ENCODE results near the gene NPIPB8.
"Not testable (repeated sequence)": the region's sequence is repeated elsewhere in the genome, so short reads cannot be mapped to it uniquely, and the experiment has no call there.

Gene NPIPB8

DNA sequence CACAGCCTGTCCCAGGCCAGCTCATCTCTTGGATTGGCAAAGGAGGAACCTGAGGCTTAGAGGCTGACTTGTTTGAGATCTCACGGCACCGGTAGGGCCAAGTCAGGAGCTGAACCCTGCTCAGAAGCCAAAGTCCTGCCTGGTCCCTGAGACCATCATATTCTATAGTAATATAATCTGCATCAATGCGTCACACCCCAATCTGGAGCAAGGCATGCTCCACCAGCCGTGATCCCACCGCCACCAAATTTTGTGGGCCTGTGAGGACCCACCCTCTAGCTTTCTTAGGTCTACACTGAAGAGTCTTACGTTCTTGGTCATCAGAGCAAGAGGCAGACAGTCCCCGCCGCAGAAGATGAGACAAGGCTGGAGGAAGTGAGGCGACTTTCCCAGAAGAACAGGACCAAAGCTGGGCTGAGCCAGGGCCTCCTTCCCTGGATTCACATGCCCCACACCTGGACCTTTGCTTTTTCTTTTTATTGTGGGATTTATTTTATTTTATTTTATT is 30.7 kb upstream of the NPIPB8 start:
- no peak for DNase-seq (ENCODE audit: low read depth, low spot score)

DNA sequence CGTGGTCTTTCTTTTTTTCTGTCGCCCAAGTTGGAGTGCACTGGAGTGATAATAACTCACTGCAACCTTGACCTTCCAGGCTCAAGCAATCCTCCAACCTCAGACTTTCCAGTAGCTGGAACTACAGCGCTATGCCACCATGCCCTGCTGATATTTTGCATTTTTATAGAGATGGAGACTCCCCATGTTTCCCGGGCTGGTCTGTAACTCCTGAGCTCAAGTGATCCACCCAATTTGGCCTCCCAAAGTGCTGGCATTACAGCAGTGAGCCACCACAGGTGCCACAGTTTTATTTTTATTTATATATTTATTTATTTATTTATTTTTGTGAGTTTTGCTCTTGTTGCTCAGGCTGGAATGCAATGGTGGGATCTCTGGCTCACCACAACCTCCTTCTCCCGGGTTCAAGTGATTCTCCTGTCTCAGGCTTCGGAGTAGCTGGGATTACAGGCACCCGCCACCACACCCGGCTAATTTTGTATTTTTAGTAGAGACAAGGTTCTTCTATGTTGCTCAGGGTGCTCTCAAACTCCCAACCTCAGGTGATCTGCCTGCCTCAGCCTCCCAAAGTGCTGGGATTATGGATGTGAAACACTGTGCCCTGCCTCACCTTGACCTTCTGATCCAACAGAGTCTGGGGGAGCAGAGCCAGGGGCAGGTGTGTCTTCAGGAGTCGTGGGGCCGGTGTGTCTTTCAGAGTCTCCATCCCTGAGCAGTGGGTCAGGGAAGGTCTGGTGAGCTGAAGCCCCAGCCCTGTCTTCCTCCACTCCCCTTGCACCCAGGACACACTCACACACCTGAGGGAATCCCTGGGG is 30.0 kb upstream of the NPIPB8 start:
- DNase-seq (ENCODE audit: low read depth, low spot score) = not testable (repeated sequence)

DNA sequence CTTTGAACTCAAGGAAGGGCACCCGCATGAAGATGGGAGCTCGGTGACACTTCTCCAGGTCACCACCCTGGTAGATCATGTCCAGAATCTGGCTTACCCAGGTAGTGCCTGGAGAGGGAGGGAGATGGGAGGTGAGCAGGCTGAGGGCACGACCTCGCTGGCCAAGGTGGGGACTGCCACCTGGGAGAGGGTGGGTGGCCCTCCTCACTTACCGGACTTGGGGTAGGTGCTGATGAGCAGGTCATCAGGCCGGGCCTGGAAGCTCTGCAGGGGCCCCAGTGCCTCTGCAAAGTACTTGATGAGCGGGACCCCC is 29.4 kb upstream of the NPIPB8 start:
- not testable (repeated sequence) for DNase-seq (ENCODE audit: low read depth, low spot score)

DNA sequence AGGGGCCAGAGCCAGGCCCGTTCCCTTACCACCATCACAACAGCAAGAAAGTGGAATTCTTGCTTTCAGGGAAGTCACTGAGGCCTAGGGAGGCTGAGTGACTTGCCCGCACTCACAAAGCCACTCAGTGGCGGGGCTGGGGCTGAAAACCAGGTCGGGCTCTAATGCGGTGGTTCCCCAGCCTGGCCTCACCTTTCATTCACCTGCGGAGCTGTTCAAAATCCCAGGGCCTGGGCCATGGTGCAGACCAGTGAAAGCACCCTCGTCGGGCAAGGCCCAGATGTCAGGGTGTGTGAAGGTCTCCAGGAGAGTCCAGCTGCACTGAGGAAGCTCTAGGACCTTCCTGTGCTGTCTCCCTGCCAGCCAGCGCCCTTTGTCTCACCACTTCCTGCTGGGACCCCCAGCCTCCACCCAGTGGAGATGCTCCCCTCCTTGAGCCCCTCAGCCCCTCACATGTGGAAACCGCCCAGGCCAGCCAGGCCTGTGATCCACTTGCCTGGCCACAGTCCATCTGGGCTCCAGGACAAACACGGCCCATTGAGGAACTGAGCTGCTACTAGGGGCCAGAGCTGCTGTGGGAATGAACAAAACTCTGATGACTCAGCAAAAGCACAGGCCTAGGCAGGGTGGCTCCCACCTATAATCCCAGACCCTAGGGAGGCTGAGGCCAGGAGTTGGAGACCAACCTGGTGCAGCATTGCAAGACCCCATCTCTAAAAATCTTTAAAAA is 28.8 kb upstream of the NPIPB8 start:
- not testable (repeated sequence) for DNase-seq (ENCODE audit: low read depth, low spot score)

DNA sequence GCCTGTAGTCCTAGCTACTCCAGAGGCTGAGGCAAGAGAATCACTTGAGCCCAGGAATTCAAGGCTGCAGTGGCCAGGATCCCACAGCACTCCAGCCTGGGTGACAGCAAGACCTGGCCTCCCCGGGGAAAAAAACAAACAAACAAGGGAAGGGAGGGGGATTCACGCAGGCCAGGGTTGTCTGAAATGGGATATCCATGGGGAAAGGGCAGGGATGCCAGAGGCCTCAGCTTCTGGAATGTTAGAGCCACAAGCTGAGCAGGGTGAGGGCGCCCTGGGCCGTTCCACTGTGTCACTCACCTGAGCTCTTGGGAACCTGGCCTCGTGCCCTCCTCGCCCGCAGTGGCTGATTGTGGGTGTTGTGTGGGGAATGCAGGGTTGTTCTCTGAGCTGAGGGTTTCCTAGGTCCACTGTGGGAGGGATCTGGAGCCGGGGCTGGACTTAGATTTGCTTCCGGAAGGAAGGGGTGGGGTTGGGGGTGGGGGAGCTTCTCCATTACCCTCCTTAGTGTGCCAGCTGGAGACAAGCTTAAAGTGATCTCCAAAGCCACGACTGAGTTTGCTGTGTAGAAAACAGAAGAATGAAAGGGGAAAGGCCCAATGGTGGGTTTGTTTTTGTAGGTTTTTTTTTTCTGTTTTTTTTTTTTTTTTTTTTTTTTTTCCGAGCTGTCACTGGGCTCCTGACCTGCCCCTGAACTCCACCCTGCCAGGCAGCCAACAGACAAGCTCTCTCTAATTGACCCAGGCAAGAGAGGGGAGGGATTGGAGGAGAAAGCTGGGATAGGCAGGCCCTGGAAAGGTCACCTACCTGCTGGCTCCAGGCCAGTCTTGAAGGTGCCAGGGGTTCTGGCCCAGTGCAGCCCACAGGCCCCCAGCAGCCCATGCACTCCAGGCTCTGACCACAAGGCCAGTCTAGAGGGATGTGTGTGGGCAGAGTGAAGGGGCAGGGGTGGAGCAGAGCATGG is 28.0 kb upstream of the NPIPB8 start, which contains the start of gene SULT1A1:
Gene SULT1A1, minus strand, starts transcription at position 414 of the 964 bp plus-strand sequence. CDS start 1,189 bp downstream, outside the sequence.
- peak; percentile 62 for DNase-seq (ENCODE audit: low read depth, low spot score)

DNA sequence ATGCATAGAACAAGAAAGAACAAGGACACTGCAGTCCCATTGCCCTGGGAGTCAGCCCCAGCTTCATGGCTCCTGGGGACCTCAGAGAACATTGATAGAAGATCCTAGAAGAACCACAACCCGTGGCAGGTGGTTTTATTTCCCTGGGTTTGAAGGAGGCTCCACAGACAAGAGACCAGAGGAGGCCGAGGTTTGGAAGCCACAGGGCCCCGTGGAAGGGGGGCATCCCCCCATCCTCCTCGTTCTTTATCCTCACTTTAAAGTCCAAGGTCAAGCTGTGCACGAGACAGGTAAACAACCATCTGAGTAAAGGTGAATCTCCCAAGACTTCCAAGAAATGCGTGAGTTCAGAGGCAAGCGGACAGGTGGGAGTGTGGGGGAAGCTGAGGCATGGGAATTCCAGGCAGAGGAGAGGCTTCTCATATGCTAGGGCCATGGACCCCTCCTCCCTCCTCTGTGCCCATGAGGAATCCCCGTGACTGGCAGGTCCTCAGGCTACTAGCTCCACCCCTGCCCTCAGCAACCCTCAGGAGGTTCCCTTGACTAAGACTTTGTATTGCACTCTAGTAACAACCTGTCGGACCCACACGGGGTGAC is 27.2 kb upstream of the NPIPB8 start:
- DNase-seq (ENCODE audit: low read depth, low spot score) = no peak

DNA sequence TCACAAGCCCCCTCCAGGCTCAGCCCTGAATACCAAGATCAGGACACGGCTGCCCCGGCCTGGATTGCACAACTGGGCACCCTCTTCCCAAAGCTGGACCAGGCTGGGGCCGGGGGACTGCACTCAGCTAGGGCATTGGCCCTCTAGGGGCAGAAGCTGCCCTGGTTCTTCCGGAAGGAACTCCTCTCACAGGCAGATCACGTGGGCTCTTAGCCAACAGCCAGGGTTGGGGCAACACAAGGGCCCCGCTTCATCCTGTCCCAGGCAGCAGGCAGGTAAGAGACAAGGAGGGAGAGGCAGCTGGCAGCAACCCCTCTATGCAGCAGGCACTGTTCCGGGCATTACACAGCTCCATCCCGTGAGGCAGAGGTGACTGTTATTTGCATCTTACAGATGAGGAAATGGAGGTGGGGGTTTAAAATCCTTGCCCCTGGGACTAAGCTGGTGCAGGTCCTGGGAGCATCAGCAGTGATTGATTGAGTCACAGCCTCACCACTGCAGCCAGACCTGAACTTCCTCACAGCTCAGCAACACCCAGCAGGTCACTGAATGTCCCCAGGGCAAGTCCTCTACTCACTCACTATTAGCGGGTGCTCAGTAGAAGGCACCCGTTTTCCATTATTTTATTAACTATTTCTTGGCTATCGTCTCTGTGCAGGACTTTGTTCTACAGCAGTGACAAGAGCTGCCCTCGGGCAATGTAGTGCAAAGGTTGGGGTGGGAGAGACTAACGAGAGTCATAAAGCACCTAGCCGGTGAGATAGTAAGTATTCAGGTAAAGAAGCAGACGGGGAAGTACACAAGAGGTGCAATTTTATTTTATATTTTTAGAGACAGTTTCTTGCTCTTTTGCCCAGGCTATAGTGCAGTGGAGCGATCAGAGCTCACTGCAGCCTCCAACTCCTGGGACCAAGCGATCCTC is 25.2 kb upstream of the NPIPB8 start:
- DNase-seq (ENCODE audit: low read depth, low spot score) = not testable (repeated sequence)

DNA sequence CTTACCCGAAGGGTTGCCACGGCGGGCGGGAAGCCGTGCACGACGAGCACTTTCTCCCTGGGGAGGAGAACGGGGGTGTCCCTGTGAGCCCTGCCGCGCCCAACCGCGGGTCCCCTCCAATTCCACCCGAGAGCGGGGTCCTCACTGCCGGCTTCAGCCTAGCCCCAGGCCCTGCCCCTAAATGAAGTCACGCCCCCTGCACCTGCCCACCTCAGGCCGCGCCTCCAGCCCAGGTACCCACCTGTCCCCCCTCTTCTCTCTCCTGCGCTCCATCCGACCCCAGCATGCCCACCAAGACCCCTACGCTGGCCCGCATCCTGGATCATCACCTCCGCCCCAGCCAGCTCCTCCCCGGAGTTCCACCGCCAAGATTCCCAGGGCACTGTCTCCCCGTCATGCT is 24.0 kb upstream of the NPIPB8 start:
- not testable (repeated sequence) for DNase-seq (ENCODE audit: low read depth, low spot score)

DNA sequence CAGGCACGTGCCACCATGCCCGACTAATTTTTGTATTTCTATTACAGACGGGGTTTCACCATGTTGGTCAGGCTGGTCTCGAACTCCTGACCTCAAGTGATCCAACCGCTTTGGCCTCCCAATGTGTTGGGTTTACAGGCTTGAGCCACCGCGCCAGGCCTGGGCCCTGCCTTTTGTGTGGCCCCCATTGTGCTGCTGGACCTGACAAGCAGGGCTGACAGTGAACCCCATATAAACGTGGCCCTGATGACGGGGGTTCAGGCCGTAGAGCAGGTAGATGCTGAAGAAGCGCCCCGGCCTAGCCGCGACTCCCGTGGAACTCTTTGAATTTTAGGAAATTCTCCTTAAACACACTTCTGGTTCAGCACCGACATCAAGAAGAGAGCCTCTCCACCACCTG is 23.3 kb upstream of the NPIPB8 start:
- DNase-seq (ENCODE audit: low read depth, low spot score) = not testable (repeated sequence)

DNA sequence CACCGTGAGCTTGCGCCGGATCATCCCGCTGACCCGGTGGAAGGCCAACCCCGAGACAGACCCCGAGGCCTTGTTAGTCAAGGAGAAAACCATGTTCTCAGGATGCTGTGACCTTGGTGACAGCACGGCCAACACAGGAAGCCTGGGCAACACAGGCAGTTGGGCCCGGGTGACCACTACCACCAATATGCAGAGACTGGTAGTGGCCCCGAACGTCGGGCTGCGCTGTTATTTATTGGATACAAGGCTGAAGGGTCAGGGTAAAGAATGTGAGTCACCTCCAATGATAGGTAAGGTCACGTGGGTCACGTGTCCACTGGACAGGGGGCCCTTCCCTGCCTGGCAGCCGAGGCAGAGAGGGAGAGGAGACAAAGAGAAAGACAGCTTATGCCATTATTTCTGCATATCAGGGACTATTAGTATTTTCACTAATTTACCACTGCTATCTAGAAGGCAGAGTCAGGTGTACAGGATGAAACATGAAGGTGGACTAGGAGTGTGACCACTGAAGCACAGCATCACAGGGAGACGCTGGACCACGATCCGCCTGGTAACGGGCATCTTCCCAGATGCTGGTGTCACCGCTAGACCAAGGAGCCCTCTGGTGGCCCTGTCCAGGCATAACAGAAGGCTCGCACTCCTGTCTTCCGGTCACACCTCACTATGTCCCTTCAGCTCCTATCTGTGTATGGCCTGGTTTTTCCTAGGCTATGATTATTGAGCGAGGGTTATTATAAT is 22.2 kb upstream of the NPIPB8 start:
- DNase-seq (ENCODE audit: low read depth, low spot score) = peak; percentile 71

DNA sequence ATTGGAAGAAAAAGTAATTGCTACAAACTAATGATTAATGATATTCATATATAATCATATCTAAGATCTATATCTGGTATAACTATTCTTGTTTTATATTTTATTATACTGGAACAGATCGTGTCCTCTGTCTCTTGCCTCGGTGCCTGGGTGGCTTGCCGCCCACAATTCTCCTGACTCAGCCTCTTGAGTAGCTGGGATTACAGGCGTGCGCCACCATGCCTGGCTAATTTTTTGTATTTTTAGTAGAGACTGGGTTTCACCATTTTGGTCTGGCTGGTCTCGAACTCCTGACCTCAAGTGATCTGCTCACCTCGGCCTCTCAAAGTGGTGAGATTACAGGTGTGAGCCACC is 21.7 kb upstream of the NPIPB8 start:
- not testable (repeated sequence) for DNase-seq (ENCODE audit: low read depth, low spot score)

DNA sequence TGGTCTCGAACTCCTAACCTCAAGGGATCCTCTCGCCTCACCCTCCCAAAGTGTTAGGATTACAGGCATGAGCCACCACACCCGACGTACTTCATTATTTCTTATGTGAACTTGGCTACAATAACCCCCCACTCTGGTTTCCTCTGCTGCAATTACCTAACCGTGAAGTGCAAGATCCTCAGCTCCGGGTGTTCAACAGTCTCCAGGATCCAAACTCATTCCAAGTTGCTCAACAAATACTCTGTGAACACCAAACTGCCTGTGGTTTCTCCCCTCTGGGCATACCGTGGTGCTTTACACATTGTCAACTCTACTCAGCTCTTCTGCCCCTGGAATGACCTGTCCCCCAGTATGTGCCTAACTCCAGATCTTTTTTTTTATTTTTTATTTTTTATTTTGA is 21.2 kb upstream of the NPIPB8 start:
- DNase-seq (ENCODE audit: low read depth, low spot score) = no peak

DNA sequence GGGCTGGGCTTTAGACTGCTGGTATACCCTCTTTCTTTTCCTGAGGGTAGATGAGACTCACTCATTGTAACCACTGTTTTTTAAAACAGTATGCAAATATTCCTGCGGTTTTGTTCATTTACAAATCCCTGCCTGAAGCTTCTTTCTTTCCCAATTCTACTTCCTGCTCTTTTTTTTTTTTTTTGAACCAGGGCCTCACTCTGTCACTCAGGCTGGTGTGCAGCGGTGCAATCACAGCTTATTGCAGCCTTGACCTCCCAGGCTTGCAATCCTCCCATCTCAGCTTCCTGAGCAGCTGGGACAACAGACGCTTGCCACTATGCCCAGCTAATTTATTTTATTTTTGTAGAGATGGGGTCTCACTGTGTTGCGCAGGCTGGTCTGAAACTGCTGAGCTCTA is 20.0 kb upstream of the NPIPB8 start:
- DNase-seq (ENCODE audit: low read depth, low spot score) = peak; percentile 44

DNA sequence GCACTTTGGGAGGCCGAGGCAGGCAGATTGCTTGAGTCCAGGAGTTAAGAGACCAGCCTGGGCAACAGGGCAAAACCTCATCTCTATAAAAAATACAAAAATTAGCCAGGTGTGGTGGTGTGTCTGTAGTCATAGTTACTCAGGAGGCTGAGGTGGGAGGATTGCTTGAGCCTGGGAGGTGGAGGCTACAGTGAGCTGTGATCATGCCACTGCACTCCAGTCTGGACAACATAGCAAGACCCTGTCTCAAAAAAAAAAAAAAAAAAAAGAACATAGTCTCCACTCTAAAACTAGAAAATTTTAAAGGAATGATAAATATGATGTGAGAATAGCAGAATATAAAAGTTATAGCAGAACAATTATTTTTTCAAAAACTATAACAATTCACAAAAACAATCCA is 17.5 kb upstream of the NPIPB8 start:
- DNase-seq (ENCODE audit: low read depth, low spot score) = not testable (repeated sequence)

DNA sequence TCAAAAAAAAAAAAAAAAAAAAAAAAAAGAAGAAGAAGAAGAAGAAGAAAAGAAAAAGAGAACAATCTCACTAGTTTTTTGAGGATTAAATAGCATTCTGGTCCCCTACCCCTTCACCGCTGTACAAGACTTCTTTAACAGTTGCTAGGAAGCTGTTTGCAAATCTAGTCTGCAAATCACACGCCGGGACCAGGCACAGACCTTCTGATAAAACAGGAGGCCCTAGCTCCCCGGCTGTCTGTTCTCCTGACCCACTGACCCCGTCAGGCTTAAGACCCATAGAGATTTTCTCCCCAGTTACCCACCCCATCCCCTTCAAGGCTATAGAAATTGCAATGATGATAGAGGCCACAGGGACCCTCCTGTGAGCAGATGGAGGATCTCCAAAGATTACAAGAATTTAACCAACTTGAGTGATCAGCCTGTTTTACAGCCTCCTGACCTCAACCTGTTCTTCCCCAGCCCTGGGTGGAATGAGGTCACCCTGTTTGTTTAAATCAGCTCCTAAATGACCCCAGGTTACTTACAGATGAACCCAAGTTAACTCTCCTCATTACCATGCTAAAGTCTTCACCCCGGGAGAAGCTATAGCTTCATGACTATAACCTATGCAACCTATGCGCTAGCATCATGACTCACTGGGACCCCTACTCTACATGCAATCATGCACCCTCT is 16.2 kb upstream of the NPIPB8 start:
- peak; percentile 26 for DNase-seq (ENCODE audit: low read depth, low spot score)

DNA sequence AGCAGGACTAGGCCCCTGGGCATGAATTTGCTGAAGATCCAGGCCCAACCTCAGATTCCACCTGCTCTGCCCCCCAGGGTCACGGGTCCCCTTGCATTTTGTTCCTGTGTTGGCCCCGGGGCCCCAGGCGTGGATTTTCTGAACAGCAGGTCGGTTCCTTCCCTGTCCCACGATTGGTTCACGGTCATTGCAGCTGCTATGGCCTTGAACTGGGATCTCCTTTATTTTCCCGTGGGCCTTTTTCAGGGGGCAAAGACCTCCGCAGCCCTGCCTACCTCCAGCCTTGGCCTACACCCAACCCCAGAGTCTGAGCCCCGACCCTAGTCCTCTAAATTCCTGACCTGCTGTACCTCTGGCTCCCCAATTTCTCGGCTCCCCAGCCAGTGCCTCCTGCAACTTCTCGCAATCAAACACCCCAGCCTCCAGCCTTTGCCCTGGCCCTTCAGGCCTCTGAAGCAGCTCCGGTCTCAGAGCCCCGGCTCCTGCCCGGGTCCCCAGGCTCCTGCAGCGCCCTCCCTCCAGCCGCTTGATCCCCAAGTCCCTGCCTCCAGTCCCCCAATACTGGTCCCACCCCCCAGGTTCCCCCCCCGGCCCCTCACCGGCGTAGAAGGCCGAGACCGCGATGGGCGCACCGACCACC is 15.2 kb upstream of the NPIPB8 start:
- not testable (repeated sequence) for DNase-seq (ENCODE audit: low read depth, low spot score)

DNA sequence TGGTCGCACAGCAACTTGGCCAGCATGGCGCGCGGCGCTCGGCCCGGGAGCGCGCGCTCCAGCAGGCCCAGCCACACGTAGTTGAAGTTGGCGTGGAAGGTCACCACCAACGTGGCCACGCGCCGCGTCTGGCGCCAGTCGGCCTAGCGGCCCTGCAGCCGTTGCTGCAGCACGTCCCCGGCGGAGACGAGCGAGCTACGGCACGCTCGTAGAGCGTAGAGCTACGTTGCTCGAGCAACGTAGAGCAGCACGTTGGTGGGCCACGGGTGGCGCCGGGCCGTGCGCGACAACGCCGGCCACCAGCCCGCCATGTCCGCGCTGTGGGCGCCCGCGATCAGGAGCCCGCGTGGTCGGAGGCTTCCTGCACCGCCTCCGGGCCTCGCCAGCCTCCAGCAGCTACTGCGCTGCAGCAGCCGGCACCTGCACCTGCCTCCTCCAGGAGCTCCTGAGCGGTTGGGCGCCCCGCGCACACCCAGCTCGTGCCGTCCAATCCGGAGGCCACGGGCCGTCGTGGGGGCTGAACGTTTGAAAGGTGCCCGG is 14.6 kb upstream of the NPIPB8 start:
- DNase-seq (ENCODE audit: low read depth, low spot score) = peak; percentile 71

DNA sequence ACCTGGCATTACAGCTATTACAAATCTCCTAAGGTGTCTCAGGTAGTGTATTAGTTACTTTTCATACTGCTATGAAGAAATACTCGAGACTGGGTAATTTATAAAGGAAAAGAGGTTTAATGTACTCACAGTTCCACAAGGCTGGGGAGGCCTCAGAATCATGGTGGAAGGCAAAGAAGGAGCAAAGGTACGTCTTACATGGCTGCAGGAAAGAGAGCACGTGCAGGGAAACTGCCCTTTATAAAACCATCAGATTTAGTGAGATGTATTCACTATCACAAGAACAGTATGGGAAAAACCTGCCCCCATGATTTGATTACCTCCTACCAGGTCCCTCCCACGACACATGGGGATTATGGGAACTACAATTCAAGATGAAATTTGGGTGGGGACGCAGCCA is 7.0 kb upstream of the NPIPB8 start:
- DNase-seq (ENCODE audit: low read depth, low spot score) = not testable (repeated sequence)

Measured in ELF-1 (cell line).